HG03139 (cell line): Measurements from ENCODE around the gene HEMGN.

Experiments used
- ATAC-seq: cut with Tn5 transposase; IDR thresholded peaks from one replicate; pipeline ENCODE4 v1.9.1; 2021; ENCODE audit not compliant: unreplicated experiment

Gene HEMGN

GRCh38 chr9:97900738-97901565 is 37.0 kb downstream of the HEMGN start:
- ATAC-seq: no peak

DNA sequence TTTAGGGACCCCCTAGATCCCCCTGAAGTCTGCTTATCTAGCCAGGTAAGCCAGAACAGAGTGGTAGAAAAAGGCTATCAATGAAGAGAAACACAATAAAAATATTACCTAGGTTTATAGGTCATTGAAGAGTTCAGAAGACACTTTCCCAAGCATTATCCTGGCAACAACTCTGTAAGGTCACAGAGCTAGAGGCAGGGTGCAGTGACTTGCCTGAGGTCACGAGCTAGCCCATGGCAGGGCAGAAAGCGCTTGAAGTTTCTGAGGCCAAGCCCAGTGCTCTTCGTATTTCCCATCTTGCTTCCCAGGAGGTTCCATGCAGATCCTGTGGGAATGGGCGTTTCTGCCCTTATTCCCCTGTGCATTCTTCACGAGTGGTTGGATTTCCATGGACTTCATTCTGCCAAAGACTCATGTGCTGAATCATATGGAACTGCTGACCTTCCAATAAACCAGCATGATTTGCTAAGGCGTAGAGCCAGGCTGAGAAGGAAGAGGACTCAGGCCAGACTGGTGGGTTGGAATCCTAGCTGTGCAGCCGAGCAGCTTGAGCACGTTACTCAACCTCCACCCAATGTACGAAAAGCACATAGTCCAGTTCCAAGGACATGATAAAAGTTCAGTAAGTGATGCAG is 37.8 kb downstream of the HEMGN start:
- no peak for ATAC-seq

- no peak for ATAC-seq
These were observed 42.2 kb downstream of the HEMGN start for GRCh38 chr9:97895695-97896332.

DNA sequence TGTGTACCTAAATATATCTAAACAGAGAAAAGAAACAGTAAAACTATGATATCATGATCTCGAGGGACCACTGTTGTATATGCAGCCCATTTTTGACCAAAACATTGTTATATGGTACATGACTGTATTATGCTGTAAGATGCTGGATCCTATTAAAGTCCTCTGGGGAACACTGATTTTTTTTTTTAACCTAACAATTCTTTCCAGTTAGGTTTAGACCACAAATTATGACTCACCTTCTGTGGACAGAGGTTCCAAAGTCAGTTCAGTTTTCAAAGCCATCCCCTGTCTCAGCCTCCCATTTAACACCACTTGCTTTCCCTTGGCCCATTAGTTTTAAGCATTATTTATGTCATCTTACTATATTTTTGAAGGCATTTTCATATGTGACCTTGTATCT is 42.8 kb downstream of the HEMGN start:
- ATAC-seq: no peak

DNA sequence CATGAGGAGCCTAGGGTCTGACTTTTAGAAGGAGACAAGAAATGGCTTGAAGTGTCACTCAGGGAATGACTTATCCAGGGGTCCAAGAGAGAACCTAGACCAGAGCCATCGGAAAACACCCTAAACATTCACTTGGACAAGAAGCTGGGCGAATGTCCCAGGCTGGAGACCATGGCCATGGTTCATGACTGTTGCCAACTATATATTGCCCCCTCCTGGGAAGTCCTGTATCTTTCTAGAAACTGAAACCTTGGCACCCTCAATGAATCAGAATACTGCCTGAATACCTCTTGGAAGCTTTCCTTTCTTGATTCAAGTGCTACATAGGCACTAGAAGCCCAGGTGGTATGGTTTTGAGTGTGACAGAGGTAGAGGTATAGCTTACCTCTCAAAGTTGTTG is 45.6 kb downstream of the HEMGN start:
- ATAC-seq: no peak

GRCh38 chr9:97891736-97892135 is 46.2 kb downstream of the HEMGN start:
- no peak for ATAC-seq

- ATAC-seq: no peak
These were observed 47.8 kb downstream of the HEMGN start for GRCh38 chr9:97889941-97890887.

DNA sequence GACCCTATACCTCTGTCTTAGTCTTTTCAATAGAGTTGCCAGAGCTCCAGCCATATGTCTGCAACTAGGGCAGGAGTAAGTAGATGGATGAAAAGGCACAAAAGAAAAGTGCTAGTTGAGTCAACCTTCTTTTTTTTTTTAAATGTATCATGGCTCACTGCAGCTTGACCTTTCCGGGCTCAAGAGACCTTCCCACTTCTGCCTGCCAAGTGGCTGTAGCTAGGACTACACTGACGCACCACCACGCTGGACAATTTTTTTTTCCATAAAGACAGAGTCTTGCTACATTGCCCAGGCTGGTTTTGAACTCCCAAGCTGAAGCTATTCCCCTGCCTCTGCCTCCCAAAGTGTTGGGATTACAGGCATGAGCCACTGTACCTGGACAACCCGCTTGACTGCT is 57.6 kb downstream of the HEMGN start:
- no peak for ATAC-seq
